HG02981 (cell line): ENCODE data around the gene CROCC2.

Source experiments
- ATAC-seq: cut with Tn5 transposase; IDR thresholded peaks from one replicate; pipeline ENCODE4 v1.9.1; 2021; ENCODE audit warnings: mild to moderate bottlenecking, moderate library complexity; ENCODE audit not compliant: unreplicated experiment

Gene CROCC2

GRCh38 chr2:240983361-240983995 lies 77.3 kb downstream of the CROCC2 start:
- no peak for ATAC-seq

- ATAC-seq: no peak
Measured at GRCh38 chr2:240983996-240984498, 77.9 kb downstream of the CROCC2 start.

GRCh38 chr2:240985881-240986786 lies 80.0 kb downstream of the CROCC2 start:
- no peak for ATAC-seq

- ATAC-seq: no peak
Measured at GRCh38 chr2:240986787-240987411, 80.8 kb downstream of the CROCC2 start.

GRCh38 chr2:240987588-240987987 lies 81.5 kb downstream of the CROCC2 start:
- ATAC-seq: no peak

- ATAC-seq: no peak
Measured at GRCh38 chr2:240988146-240988545, 82.0 kb downstream of the CROCC2 start.

- no peak for ATAC-seq
Measured at GRCh38 chr2:240988571-240989271, 82.6 kb downstream of the CROCC2 start.

- no peak for ATAC-seq
Measured at GRCh38 chr2:240989451-240990265, 83.5 kb downstream of the CROCC2 start.

GRCh38 chr2:240990266-240990529 lies 84.1 kb downstream of the CROCC2 start:
- no peak for ATAC-seq

GRCh38 chr2:240990726-240991377 lies 84.7 kb downstream of the CROCC2 start:
- ATAC-seq: no peak

- no peak for ATAC-seq
Measured at GRCh38 chr2:240991378-240992263, 85.5 kb downstream of the CROCC2 start.

GRCh38 chr2:240992572-240993291 lies 86.6 kb downstream of the CROCC2 start:
- no peak for ATAC-seq

GRCh38 chr2:240993446-240994170 lies 87.5 kb downstream of the CROCC2 start:
- no peak for ATAC-seq

GRCh38 chr2:240994171-240994896 lies 88.2 kb downstream of the CROCC2 start:
- ATAC-seq: no peak

GRCh38 chr2:240995041-240996021 lies 89.2 kb downstream of the CROCC2 start:
- ATAC-seq: no peak
